COR-L47 (cell line): ENCODE data around the gene TRMT61B.

Source experiments
- DNase-seq: peaks from one replicate; lab custom pipeline; 2025; lab: John Stamatoyannopoulos, UW

TRMT61B gene

GRCh38 chr2:28870146-28870891 is at the start of gene TRMT61B:
TRMT61B (minus strand) TSS chr2:28870309; CDS start chr2:28870277, 32 bp downstream.
- DNase-seq = peak; percentile 91

- no peak for DNase-seq
These were observed 45.8 kb upstream of the TRMT61B start for GRCh38 chr2:28915939-28916338.

- DNase-seq = no peak
These were observed 39.7 kb upstream of the TRMT61B start for GRCh38 chr2:28909655-28910353.

- DNase-seq = no peak
These were observed 38.1 kb upstream of the TRMT61B start for GRCh38 chr2:28908172-28908571.

GRCh38 chr2:28906821-28907220 is 36.7 kb upstream of the TRMT61B start:
- DNase-seq = no peak

- DNase-seq = no peak
These were observed 36.3 kb upstream of the TRMT61B start for GRCh38 chr2:28906376-28906775.

- DNase-seq = no peak
These were observed 35.4 kb upstream of the TRMT61B start for GRCh38 chr2:28905533-28905932.

GRCh38 chr2:28904802-28905457 is 34.8 kb upstream of the TRMT61B start:
- DNase-seq = no peak

GRCh38 chr2:28904295-28904694 is 34.2 kb upstream of the TRMT61B start:
- no peak for DNase-seq

GRCh38 chr2:28902584-28902983 is 32.5 kb upstream of the TRMT61B start:
- DNase-seq = no peak

GRCh38 chr2:28901841-28902240 is 31.7 kb upstream of the TRMT61B start:
- no peak for DNase-seq

- DNase-seq = no peak
These were observed 31.1 kb upstream of the TRMT61B start for GRCh38 chr2:28901202-28901601.

GRCh38 chr2:28898048-28898447 is 27.9 kb upstream of the TRMT61B start:
- DNase-seq = no peak

- DNase-seq = no peak
These were observed 26.8 kb upstream of the TRMT61B start for GRCh38 chr2:28896906-28897305.

GRCh38 chr2:28895189-28895893 is 25.2 kb upstream of the TRMT61B start:
- DNase-seq = no peak

GRCh38 chr2:28894470-28895188 is 24.5 kb upstream of the TRMT61B start, which contains the start of gene WDR43:
WDR43 (plus strand) TSS chr2:28894667; CDS start chr2:28894699, 32 bp downstream.
- DNase-seq = peak; percentile 97

GRCh38 chr2:28893488-28893887 is 23.4 kb upstream of the TRMT61B start:
- no peak for DNase-seq

GRCh38 chr2:28880193-28880592 is 10.1 kb upstream of the TRMT61B start:
- DNase-seq = no peak

GRCh38 chr2:28871620-28872019 is 1.5 kb upstream of the TRMT61B start:
- DNase-seq = no peak

GRCh38 chr2:28869494-28870145 is 489 bp downstream of the TRMT61B start:
- DNase-seq = no peak

GRCh38 chr2:28868611-28869010 is 1.5 kb downstream of the TRMT61B start:
- no peak for DNase-seq
